ENCODE measurements around the gene SYT9. TPM values are rescaled to one million over a fixed set of nuclear protein-coding genes. Genes with fewer than 3 reads are reported as not detected.

SYT9 gene
- total and polyA plus RNA-seq, 10 of the 15 experiments (the other 5 are each of a cell fraction or from before 2014, with no cell fraction given), result 0.03 TPM; not detected in 9

GRCh38 chr11:7286178-7286577 is 34.5 kb downstream of the SYT9 start:
- ChIA-PET RAD21 (ENCODE audit: unreplicated experiment) (no interaction called here), CTCF (no interaction called here)
- no peak for FAIRE-seq

More at GRCh38 chr11:7286178-7286577, 34.5 kb downstream of the SYT9 start:
- Histone ChIP-seq H3K4me3 (no peak overlapping the region), H3K36me3 (ENCODE audit: control insufficient read depth in 2 of 2, insufficient read depth in 2 of 2, low read length in 1 of 2) (no peaks in the 10 kb centered on the region), H2AFZ (ENCODE audit: control insufficient read depth, low read depth, low read length) (no peak overlapping the region), H3K4me2 (ENCODE audit: control insufficient read depth, insufficient read depth) (no peak overlapping the region), H3K9me3 (replicated peaks; ENCODE audit: control insufficient read depth, insufficient read depth, low read length) (no peaks in the 10 kb centered on the region; the same call in 1 of the 3 replicates), H3K4me1 (ENCODE audit: control insufficient read depth, insufficient read depth, low read length) (no peaks in the 10 kb centered on the region), H3K79me2 (ENCODE audit: control insufficient read depth, insufficient read depth, low read length) (no peaks in the 10 kb centered on the region), H3K27me3 (replicated peaks in 1 of 2; ENCODE audit: control insufficient read depth in 2 of 2, insufficient read depth in 2 of 2, low read length in 1 of 2) (peaks cover 0 to 4% of the 10 kb centered on the region in 2 experiments; a peak in 1 of 4 replicates), H4K20me1 (ENCODE audit: control insufficient read depth, insufficient read depth) (no peaks in the 10 kb centered on the region), H3K27ac (ENCODE audit: control insufficient read depth, insufficient read depth) (no peak overlapping the region), H3K9ac (ENCODE audit: control insufficient read depth, insufficient read depth, low read length) (no peak overlapping the region)
- BruUV-seq (replicated peaks), result no TSS peak
- ATAC-seq, result no peak
- POLR2A ChIA-PET, result no interaction called here
- 27% methylated on average over 1 of the region's 1 CpG for WGBS (ENCODE audit: insufficient coverage, insufficient replicate concordance, low lambda C conversion rate, missing lambda C conversion rate)
- in situ Hi-C loops (cut with MboI), result no loop called here
- SMC1A ChIA-PET (ENCODE audit: uncharacterized antibody, unreplicated experiment), result no interaction called here
- TF ChIP-seq GATAD2B (conservative IDR thresholded peaks at IDR 0.05; ENCODE audit: low read depth) (no peak), CEBPZ (IDR thresholded peaks at IDR 0.05; ENCODE audit: low read depth, low read length) (no peak), HSF1 (IDR thresholded peaks at IDR 0.05; ENCODE audit: low read depth, low read length) (no peak), CTCF (IDR thresholded peaks at IDR 0.05 in 2 of 3, conservative IDR thresholded peaks at IDR 0.05 in 1 of 3; ENCODE audit: control insufficient read depth in 2 of 3, extremely low read depth in 1 of 3, insufficient read depth in 1 of 3, low read depth in 3 of 3, low read length in 3 of 3) (no peak), TCF3 (IDR thresholded peaks at IDR 0.05; ENCODE audit: borderline replicate concordance, insufficient read depth, low read depth, low read length) (no peak), POLR2AphosphoS5 (IDR thresholded peaks at IDR 0.05; ENCODE audit: low read length) (no peak)
- no peak for DNase-seq (ENCODE audit: low read depth, low spot score)
- intact Hi-C loops (cut with micrococcal nuclease; ENCODE audit: unreplicated experiment), result no loop called here

Measured in GM12878 (cell line).